ENCODE results near the gene SSTR3.

The SSTR3 gene

DNA sequence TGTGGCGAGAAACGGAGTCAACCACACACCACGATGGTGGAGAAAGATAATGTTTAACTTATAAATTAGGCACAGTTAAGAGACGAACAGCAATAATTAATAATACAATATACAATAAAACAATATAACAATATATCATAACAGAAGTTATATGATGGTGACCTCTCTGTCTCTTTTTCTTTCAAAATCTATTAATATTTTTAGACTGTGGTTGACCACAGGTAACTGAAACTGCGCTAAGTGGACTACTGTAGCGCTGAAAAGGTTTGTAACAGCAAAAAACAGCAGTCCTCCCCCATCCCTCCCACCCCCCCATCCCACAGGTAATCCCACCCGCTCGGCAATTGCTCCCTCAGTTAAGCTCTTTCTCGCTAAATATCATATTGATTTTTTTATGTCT, 3.6 kb upstream of the SSTR3 start:
- ChIA-PET CTCF (interaction anchor here (0.7 to 7.9 kb wide), 6 partner anchors 8 to 239 kb away, joined by 3 to 62 read pairs (median 4); no protein-coding TSS in a partner anchor), POLR2A (interaction anchor here (1.0 kb wide), 1 partner anchor 26 kb away, joined by 3 read pairs; no protein-coding TSS in a partner anchor)
- DNase-seq (ENCODE audit: extremely low spot score) = no peak
- TF ChIP-seq CTCF (IDR thresholded peaks at IDR 0.05; ENCODE audit: control extremely low read depth, extremely low read depth, low read depth, missing control alignments) = no peak

DNA sequence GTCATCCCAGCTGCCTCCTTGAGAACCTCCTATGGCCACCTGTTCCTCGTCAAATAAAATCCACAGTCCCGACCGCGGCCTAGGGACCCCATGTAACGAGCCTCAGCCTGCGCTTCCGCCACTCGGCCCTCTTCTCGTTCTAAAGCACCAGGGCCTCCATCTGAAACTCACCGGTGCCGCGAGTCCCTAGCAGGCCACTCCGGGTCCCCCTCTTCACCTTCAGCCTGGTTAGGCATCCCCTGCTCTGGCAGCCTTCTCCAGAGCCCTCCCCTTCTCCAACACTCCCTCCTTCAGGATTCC, 2.4 kb upstream of the SSTR3 start:
- TF ChIP-seq CTCF (IDR thresholded peaks at IDR 0.05; ENCODE audit: control extremely low read depth, extremely low read depth, low read depth, missing control alignments) = no peak
- POLR2A ChIA-PET = no interaction called here
- CTCF ChIA-PET = interaction anchor here (7.9 kb wide), 1 partner anchor 14 kb away, joined by 62 read pairs; no protein-coding TSS in a partner anchor
- DNase-seq (ENCODE audit: extremely low spot score) = no peak

- TF ChIP-seq CTCF (IDR thresholded peaks at IDR 0.05; ENCODE audit: control extremely low read depth, extremely low read depth, low read depth, missing control alignments) = no peak
- ChIA-PET POLR2A (no interaction called here), CTCF (interaction anchor here (7.9 kb wide), 1 partner anchor 13 kb away, joined by 62 read pairs; no protein-coding TSS in a partner anchor)
- DNase-seq (ENCODE audit: extremely low spot score) = no peak
These were observed 1.9 kb upstream of the SSTR3 start for GRCh38 chr22:37213941-37214730.

DNA sequence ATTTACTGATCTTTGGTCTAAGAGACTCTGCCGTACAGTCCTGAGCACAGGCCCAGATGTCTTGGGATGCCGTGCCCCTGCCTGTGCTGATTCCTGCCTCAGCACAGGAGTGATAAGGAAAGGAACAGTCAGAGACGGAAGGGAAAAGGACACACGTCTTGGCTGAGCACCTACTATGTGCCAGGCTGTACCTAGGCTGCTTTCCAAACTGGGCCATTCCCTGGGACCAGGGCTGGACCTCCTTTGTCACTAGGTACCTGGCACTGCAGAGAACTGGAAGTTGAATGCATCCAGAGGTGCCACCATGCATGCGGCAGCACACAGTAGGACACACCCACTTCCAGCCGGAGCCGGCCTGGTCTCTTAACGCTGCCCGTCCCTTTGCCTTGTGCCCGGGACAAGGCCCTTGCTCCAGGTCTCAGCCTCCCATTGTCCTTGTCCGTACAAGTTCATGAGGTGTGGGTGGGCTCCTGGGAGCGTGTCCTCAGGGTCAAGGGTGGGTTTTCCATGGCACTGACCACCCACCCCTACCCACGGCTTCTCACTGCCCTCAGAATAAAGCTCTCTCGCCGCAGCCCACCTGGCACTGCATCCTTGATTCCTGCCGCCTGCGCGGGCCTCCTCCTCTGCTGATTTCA, 1.1 kb upstream of the SSTR3 start:
- POLR2A ChIA-PET = no interaction called here
- no peak for DNase-seq (ENCODE audit: extremely low spot score)
- no peak for TF ChIP-seq CTCF (IDR thresholded peaks at IDR 0.05; ENCODE audit: control extremely low read depth, extremely low read depth, low read depth, missing control alignments)

DNA sequence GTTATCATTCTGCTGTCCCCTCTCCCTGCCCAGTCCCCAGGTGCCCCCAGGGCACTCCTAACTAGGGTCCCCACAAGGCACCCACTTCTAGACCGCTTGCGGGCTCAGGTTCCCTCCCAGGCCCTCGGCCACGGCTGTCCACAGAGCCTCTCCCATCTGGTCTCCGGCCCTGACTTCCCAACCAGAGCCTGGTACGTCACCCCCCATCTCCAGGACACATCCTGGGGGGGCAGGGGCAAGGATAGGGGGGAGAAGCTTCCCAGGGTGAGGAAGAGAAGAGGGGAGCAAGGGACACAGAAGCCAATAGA, 457 bp downstream of the SSTR3 start:
- no peak for DNase-seq (ENCODE audit: extremely low spot score)
- POLR2A ChIA-PET = no interaction called here
- CTCF ChIA-PET = no interaction called here
- no peak for TF ChIP-seq CTCF (IDR thresholded peaks at IDR 0.05; ENCODE audit: control extremely low read depth, extremely low read depth, low read depth, missing control alignments)

More for the DNA sequence above, 1.1 kb upstream of the SSTR3 start:
- CTCF ChIA-PET = interaction anchor here (7.9 kb wide), 1 partner anchor 13 kb away, joined by 62 read pairs; no protein-coding TSS in a partner anchor

- CTCF ChIA-PET = interaction anchor here (4.4 kb wide), 1 partner anchor 11 kb away, joined by 30 read pairs; no protein-coding TSS in a partner anchor
- TF ChIP-seq CTCF (IDR thresholded peaks at IDR 0.05; ENCODE audit: control extremely low read depth, extremely low read depth, low read depth, missing control alignments) = no peak
- no peak for DNase-seq (ENCODE audit: extremely low spot score)
- POLR2A ChIA-PET = no interaction called here
These were observed 1.0 kb downstream of the SSTR3 start for GRCh38 chr22:37211075-37211865.
